SU-DHL-6 (cell line): ENCODE results near the gene PHIP.

ENCODE experiments used
- H2AFZ ChIP-seq: fragments of 200-600 bp; sonication (generic); 2 replicates; pipeline ENCODE4 v1.6.1; 2014; ENCODE audit warnings: low read depth, mild to moderate bottlenecking, moderate library complexity, mixed read lengths, antibody characterized with exemption, low read length; ENCODE audit not compliant: severe bottlenecking
- H3F3A ChIP-seq: fragments of 200-600 bp; shearing (Covaris generic); 2 replicates; pipeline ENCODE4 v1.6.0; 2016; ENCODE audit warnings: antibody characterized with exemption, mild to moderate bottlenecking; ENCODE audit not compliant: insufficient read depth
- H3K27ac ChIP-seq: fragments of 200-600 bp; sonication (generic); 2 replicates; pipeline ENCODE4 v1.5.1; 2016; ENCODE audit warnings: low read depth, mild to moderate bottlenecking, low read length, moderate library complexity, mixed read lengths
- H3K27me3 ChIP-seq: fragments of 200-600 bp; sonication (generic), shearing (Covaris generic); 2 replicates; pipeline ENCODE4 v1.6.0; 2014; ENCODE audit warnings: mild to moderate bottlenecking, low read length
- H3K36me3 ChIP-seq: fragments of 200-600 bp; sonication (generic); 2 replicates; pipeline ENCODE4 v1.6.1; 2014; ENCODE audit warnings: mild to moderate bottlenecking, low read length, mixed read lengths
- H3K4me2 ChIP-seq: fragments of 300-600, 200-600 bp; shearing (Covaris generic), sonication (generic); 2 replicates; pipeline ENCODE4 v1.6.0; 2014; ENCODE audit warnings: low read length, low read depth, mild to moderate bottlenecking; ENCODE audit not compliant: poor library complexity, severe bottlenecking
- H3K4me3 ChIP-seq: fragments of 200-600 bp; sonication (generic); 2 replicates; pipeline ENCODE4 v1.5.1; 2014; ENCODE audit warnings: antibody characterized with exemption, low read length, mild to moderate bottlenecking, mixed read lengths; ENCODE audit not compliant: insufficient read depth, poor library complexity, severe bottlenecking
- H3K79me2 ChIP-seq: fragments of 200-600 bp; sonication (generic); 2 replicates; pipeline ENCODE4 v1.6.1; 2014; ENCODE audit warnings: mild to moderate bottlenecking, low read length, moderate library complexity; ENCODE audit not compliant: insufficient read depth
- H3K9ac ChIP-seq: fragments of 200-600 bp; sonication (generic); 2 replicates; pipeline ENCODE4 v1.7.0; 2014; ENCODE audit warnings: mild to moderate bottlenecking, low read length
- H3K9me2 ChIP-seq: fragments of 200-600 bp; sonication (generic); replicated peaks from 2 replicates; pipeline ENCODE4 v1.6.1; 2014; ENCODE audit warnings: low read length; ENCODE audit not compliant: insufficient read depth
- H3K9me3 ChIP-seq: fragments of 200-600 bp; sonication (generic); 2 replicates; pipeline ENCODE4 v1.6.1; 2014; ENCODE audit warnings: low read length, mixed read lengths; ENCODE audit not compliant: insufficient read depth
- H4K20me1 ChIP-seq: fragments of 200-600 bp; sonication (generic); 2 replicates; pipeline ENCODE4 v1.6.1; 2014; ENCODE audit warnings: low read depth, mild to moderate bottlenecking, antibody characterized with exemption, low read length, moderate library complexity, mixed read lengths
- CTCF ChIP-seq: fragments of 200-600 bp; sonication (generic); IDR thresholded peaks from one replicate; pipeline ENCODE4 v1.5.1; 2017; ENCODE audit warnings: antibody characterized with exemption, mild to moderate bottlenecking, low read length, moderate library complexity; ENCODE audit not compliant: insufficient read depth, poor library complexity, severe bottlenecking
- EZH2phosphoT487 ChIP-seq: fragments of 200-600 bp; sonication (generic), shearing (Covaris generic); conservative IDR thresholded peaks from 2 replicates; pipeline ENCODE4 v1.6.1; 2018; ENCODE audit warnings: mild to moderate bottlenecking, antibody characterized with exemption, low read length, moderate library complexity, mixed read lengths

Gene PHIP

DNA sequence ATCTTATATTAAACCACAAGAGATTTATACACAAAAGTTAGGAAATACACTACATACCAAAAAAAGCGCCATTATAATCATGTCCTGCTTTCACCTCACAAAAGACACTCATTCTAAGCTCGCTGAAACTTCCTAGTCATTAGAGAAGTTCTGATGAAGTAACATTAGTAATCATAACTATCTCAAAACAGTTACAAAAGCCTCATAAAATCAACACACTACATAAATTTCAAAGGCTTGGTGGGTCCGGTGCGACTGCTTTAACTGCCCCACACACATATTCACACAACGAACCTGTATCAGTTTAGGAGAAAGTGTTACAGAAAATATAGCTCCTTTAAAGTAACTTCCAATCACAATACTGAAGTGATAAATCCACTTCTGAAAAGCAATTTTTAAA is 1.9 kb downstream of the PHIP start:
- no peaks in the 10 kb centered on the region for H3K9me2 ChIP-seq
- peaks cover 29% of the 10 kb centered on the region for H4K20me1 ChIP-seq
- peaks cover 4% of the 10 kb centered on the region; the same call in 1 of the 2 replicates for H3F3A ChIP-seq
- no peaks in the 10 kb centered on the region for H3K9me3 ChIP-seq
- peak overlapping the region; percentile 88 for H3K4me2 ChIP-seq
- H3K27ac ChIP-seq = peak overlapping the region; percentile 48; the same call in 1 of the 2 replicates
- no peaks in the 10 kb centered on the region for H3K27me3 ChIP-seq
- peak overlapping the region; percentile 62 for H3K9ac ChIP-seq
- H3K79me2 ChIP-seq = peaks cover 60% of the 10 kb centered on the region
- TF ChIP-seq EZH2phosphoT487 = no peak
- TF ChIP-seq CTCF = no peak
- peaks cover 32% of the 10 kb centered on the region for H3K36me3 ChIP-seq
- peak overlapping the region; percentile 92 for H3K4me3 ChIP-seq
- H2AFZ ChIP-seq = no peak overlapping the region

- no peaks in the 10 kb centered on the region for H3K9me2 ChIP-seq
- no peaks in the 10 kb centered on the region for H3K27me3 ChIP-seq
- no peak for TF ChIP-seq EZH2phosphoT487
- TF ChIP-seq CTCF = no peak
- peaks cover 33% of the 10 kb centered on the region for H4K20me1 ChIP-seq
- H3K36me3 ChIP-seq = peaks cover 46% of the 10 kb centered on the region
- H3F3A ChIP-seq = peaks cover 4% of the 10 kb centered on the region; the same call in 1 of the 2 replicates
- H3K4me3 ChIP-seq = no peak overlapping the region
- no peaks in the 10 kb centered on the region for H3K9me3 ChIP-seq
- H3K9ac ChIP-seq = no peak overlapping the region
- H3K79me2 ChIP-seq = peaks cover 80% of the 10 kb centered on the region
- H2AFZ ChIP-seq = no peak overlapping the region
- H3K27ac ChIP-seq = no peak overlapping the region
- peak overlapping the region; percentile 88 for H3K4me2 ChIP-seq
These were observed 4.2 kb downstream of the PHIP start for GRCh38 chr6:79073888-79074287.

GRCh38 chr6:79072640-79073181 is 5.3 kb downstream of the PHIP start:
- H3K9ac ChIP-seq = no peak overlapping the region
- no peaks in the 10 kb centered on the region for H3K9me3 ChIP-seq
- H3K9me2 ChIP-seq = no peaks in the 10 kb centered on the region
- no peak for TF ChIP-seq EZH2phosphoT487
- no peak for TF ChIP-seq CTCF
- no peak overlapping the region for H3K4me3 ChIP-seq
- H2AFZ ChIP-seq = no peak overlapping the region
- H3K4me2 ChIP-seq = peak overlapping the region; percentile 88
- H3K36me3 ChIP-seq = peaks cover 46% of the 10 kb centered on the region
- H3K27ac ChIP-seq = no peak overlapping the region
- H3F3A ChIP-seq = peaks cover 4% of the 10 kb centered on the region; the same call in 1 of the 2 replicates
- H4K20me1 ChIP-seq = peaks cover 33% of the 10 kb centered on the region
- H3K79me2 ChIP-seq = peaks cover 91% of the 10 kb centered on the region
- H3K27me3 ChIP-seq = no peaks in the 10 kb centered on the region
